ENCODE results near the gene MEAF6.

- TF ChIP-seq EZH2 (IDR thresholded peaks at IDR 0.05; ENCODE audit: borderline replicate concordance, low read length) (no peak), CTCF (conservative IDR thresholded peaks at IDR 0.05 in 1 of 2, IDR thresholded peaks at IDR 0.05 in 1 of 2; ENCODE audit: extremely low read depth in 1 of 2, insufficient read depth in 1 of 2, low read depth in 1 of 2, low read length in 2 of 2) (no peak)
Measured at GRCh38 chr1:37446874-37447273, 67.7 kb downstream of the MEAF6 start.

All from mammary epithelial cell (primary cell).